Fibroblast of lung (primary cell): ENCODE data around the gene RGP1. TPM values are rescaled to one million over a fixed set of nuclear protein-coding genes. Genes with fewer than 3 reads are reported as not detected.
A peak's percentile ranks its signal among the peaks of the same experiment; 100 is the strongest.

Experiments used
- DNase-seq, 2 donors: peaks; one replicate each; pipeline versions ENCODE4 v3.0.0 to v3.0.0-alpha.2; 2010; ENCODE audit warnings: low read depth in 2 of 2
- H2AFZ ChIP-seq: 2 replicates; pipeline ENCODE4 v1.5.1; 2012; ENCODE audit warnings: low read length, control low read depth, inconsistent platforms
- H3K27ac ChIP-seq: 2 replicates; pipeline ENCODE4 v1.5.1; 2011; ENCODE audit warnings: low read length, control low read depth; ENCODE audit not compliant: insufficient read depth
- H3K27me3 ChIP-seq: 2 replicates; pipeline ENCODE4 v1.5.1; 2011; ENCODE audit warnings: mild to moderate bottlenecking, low read length; ENCODE audit not compliant: control insufficient read depth, insufficient read depth
- H3K36me3 ChIP-seq: 2 replicates; pipeline ENCODE4 v1.5.1; 2011; ENCODE audit warnings: low read length; ENCODE audit not compliant: control insufficient read depth, insufficient read depth
- H3K4me1 ChIP-seq: 2 replicates; pipeline ENCODE4 v1.5.1; 2011; ENCODE audit warnings: low read length; ENCODE audit not compliant: control insufficient read depth, insufficient read depth; ENCODE audit errors: extremely low read depth
- H3K4me2 ChIP-seq: 2 replicates; pipeline ENCODE4 v1.5.1; 2011; ENCODE audit warnings: low read length, control low read depth; ENCODE audit not compliant: insufficient read depth; ENCODE audit errors: extremely low read depth
- H3K4me3 ChIP-seq, 4 experiments: fragments of 200-600 bp in 1 of 4; sonication (generic) in 1 of 4; replicated peaks in 1 of 4; 2 replicates each; pipeline ENCODE4 v1.5.1; 2011 to 2016; ENCODE audit warnings: low read length in 4 of 4, low read depth in 3 of 4, mild to moderate bottlenecking in 3 of 4, control low read depth in 2 of 4, inconsistent platforms in 1 of 4, mixed read lengths in 1 of 4; ENCODE audit not compliant: insufficient read depth in 1 of 4; ENCODE audit errors: control extremely low read depth in 1 of 4
- H3K79me2 ChIP-seq: 2 replicates; pipeline ENCODE4 v1.5.1; 2012; ENCODE audit warnings: mild to moderate bottlenecking, low read length, inconsistent platforms; ENCODE audit not compliant: control insufficient read depth, insufficient read depth
- H3K9ac ChIP-seq: 2 replicates; pipeline ENCODE4 v1.5.1; 2011; ENCODE audit warnings: mild to moderate bottlenecking, low read length, control low read depth; ENCODE audit not compliant: insufficient read depth
- H3K9me3 ChIP-seq: 2 replicates; pipeline ENCODE4 v1.5.1; 2012; ENCODE audit warnings: low read depth, low read length; ENCODE audit not compliant: control insufficient read depth, insufficient read depth
- H4K20me1 ChIP-seq: 2 replicates; pipeline ENCODE4 v1.5.1; 2011; ENCODE audit warnings: low read length; ENCODE audit not compliant: control insufficient read depth, insufficient read depth; ENCODE audit errors: extremely low read depth
- CTCF ChIP-seq, 2 donors: IDR thresholded peaks in 1 of 2; conservative IDR thresholded peaks in 1 of 2; 1 replicate in 1 of 2; 2 replicates in 1 of 2; pipeline ENCODE4 v1.5.1; 2011 to 2012; ENCODE audit warnings: low read length in 2 of 2, control low read depth in 1 of 2, inconsistent platforms in 1 of 2, low read depth in 1 of 2, mild to moderate bottlenecking in 1 of 2
- EZH2 ChIP-seq: IDR thresholded peaks from 2 replicates; pipeline ENCODE4 v1.5.1; 2012; ENCODE audit warnings: low read length, control low read depth, mild to moderate bottlenecking; ENCODE audit errors: missing control alignments
- polyA plus RNA-seq, 2 donors: library from polyadenylated mRNA; depleted of rRNA in 1 of 2; stranded (reverse) in 1 of 2; unstranded in 1 of 2; fragments of >200 nt; gene quantifications; 2 replicates each; pipeline ENCODE4 v1.2.1, GENCODE V29; 2011 to 2012; ENCODE audit warnings: missing spikeins in 1 of 2
- total RNA-seq: library from RNA; depleted of rRNA; stranded (reverse); fragments of >200 nt; gene quantifications from 2 replicates; pipeline ENCODE4 v1.2.1, GENCODE V29; 2014

Gene RGP1
- total and polyA plus RNA-seq, 2 donors (not counting 1 experiment from before 2014, with no cell fraction given): 14.9 to 17.4 TPM

- H2AFZ ChIP-seq: no peak overlapping the region
- peak overlapping the region; percentile 97 for H3K9ac ChIP-seq
- no peak for DNase-seq
- peak overlapping the region; percentile 94 for H3K27ac ChIP-seq
- no peak for TF ChIP-seq EZH2
- TF ChIP-seq CTCF (conservative IDR thresholded peaks at IDR 0.05 in 1 of 2, IDR thresholded peaks at IDR 0.05 in 1 of 2; ENCODE audit: low read depth in 1 of 2, low read length in 2 of 2): no peak
- H3K36me3 ChIP-seq: peaks cover 7% of the 10 kb centered on the region
- H4K20me1 ChIP-seq: no peaks in the 10 kb centered on the region
- H3K4me2 ChIP-seq: peak overlapping the region; percentile 100
- H3K4me1 ChIP-seq: peaks cover 23% of the 10 kb centered on the region
- H3K27me3 ChIP-seq: no peaks in the 10 kb centered on the region
- no peaks in the 10 kb centered on the region for H3K9me3 ChIP-seq
- H3K79me2 ChIP-seq: peaks cover 78% of the 10 kb centered on the region
- peak overlapping the region; percentile 87 to 99 (median 96) for H3K4me3 ChIP-seq
These were observed 18.6 kb upstream of the RGP1 start for GRCh38 chr9:35730486-35730854.

GRCh38 chr9:35731415-35732184, 17.5 kb upstream of the RGP1 start:
- Histone ChIP-seq H3K36me3 (peaks cover 14% of the 10 kb centered on the region), H3K27me3 (no peaks in the 10 kb centered on the region), H3K9ac (peak overlapping the region; percentile 97), H2AFZ (no peak overlapping the region), H3K27ac (peak overlapping the region; percentile 94), H3K4me2 (peak overlapping the region; percentile 100), H3K79me2 (peaks cover 69% of the 10 kb centered on the region), H3K4me3 (peak overlapping the region; percentile 87 to 99 (median 96)), H3K4me1 (peaks cover 19% of the 10 kb centered on the region), H4K20me1 (no peaks in the 10 kb centered on the region), H3K9me3 (no peaks in the 10 kb centered on the region)
- TF ChIP-seq CTCF (conservative IDR thresholded peaks at IDR 0.05 in 1 of 2, IDR thresholded peaks at IDR 0.05 in 1 of 2; ENCODE audit: low read depth in 1 of 2, low read length in 2 of 2) (no peak), EZH2 (no peak)
- peak in 1 of 2 donors; percentile 43 for DNase-seq

DNA sequence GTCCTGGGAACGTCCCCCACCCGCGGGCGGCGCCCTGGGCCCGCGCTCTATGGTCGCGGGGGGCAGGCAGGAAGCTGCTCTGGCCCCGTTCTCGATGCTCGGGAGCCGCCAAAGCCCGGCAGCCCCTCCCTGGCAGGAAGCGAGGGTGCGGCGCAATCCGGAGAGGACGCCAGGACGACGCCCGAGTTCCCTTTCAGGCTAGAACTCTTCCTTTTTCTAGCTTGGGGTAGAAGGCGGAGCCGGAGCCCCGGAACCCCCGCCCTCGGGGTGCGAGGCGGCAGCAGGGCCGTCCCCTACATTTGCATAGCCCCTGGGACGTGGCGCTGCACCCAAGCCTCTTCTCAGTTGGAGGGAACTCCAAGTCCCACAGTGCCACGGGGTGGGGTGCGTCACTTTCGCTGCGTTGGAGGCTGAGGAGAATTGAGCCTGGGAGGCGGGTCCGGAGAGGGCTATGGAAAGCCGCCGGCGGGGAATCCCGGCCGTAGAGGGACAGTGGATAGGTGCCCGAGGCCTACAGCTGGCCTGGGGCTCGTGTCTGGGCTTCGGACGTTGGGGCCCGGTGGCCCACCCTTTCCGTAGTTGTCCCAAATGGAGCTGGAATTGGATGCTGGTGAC, 16.8 kb upstream of the RGP1 start, which contains the start of the genes CREB3 and TLN1:
TSS of gene CREB3 (plus strand) at position 482 of the 615 bp plus-strand sequence. CDS start at position 589, 107 bp downstream.
TSS of gene TLN1 (minus strand) at position 11 of the 615 bp plus-strand sequence. CDS start 6,501 bp downstream, outside the sequence.
- peak; percentile 99 for DNase-seq
- Histone ChIP-seq H3K4me1 (peaks cover 13% of the 10 kb centered on the region), H3K4me2 (peak within 1 kb of the TSS; percentile 100), H3K9ac (peak within 1 kb of the TSS; percentile 97), H3K9me3 (no peaks in the 10 kb centered on the region), H3K79me2 (peaks cover 62% of the 10 kb centered on the region), H3K27ac (peak within 1 kb of the TSS; percentile 94), H2AFZ (peak within 1 kb of the TSS; percentile 75), H4K20me1 (no peaks in the 10 kb centered on the region), H3K36me3 (peaks cover 17% of the 10 kb centered on the region), H3K27me3 (no peaks in the 10 kb centered on the region), H3K4me3 (peak within 1 kb of the TSS; percentile 89 to 99 (median 96))
- no peak for TF ChIP-seq CTCF (conservative IDR thresholded peaks at IDR 0.05 in 1 of 2, IDR thresholded peaks at IDR 0.05 in 1 of 2; ENCODE audit: low read depth in 1 of 2, low read length in 2 of 2)
- no peak for TF ChIP-seq EZH2
